ENCODE measurements around the gene ABHD16A. TPM values are rescaled to one million over a fixed set of nuclear protein-coding genes. Genes with fewer than 3 reads are reported as not detected.

ABHD16A gene
- total RNA-seq, 1 donor from 2014 or later: 21.3 TPM

DNA sequence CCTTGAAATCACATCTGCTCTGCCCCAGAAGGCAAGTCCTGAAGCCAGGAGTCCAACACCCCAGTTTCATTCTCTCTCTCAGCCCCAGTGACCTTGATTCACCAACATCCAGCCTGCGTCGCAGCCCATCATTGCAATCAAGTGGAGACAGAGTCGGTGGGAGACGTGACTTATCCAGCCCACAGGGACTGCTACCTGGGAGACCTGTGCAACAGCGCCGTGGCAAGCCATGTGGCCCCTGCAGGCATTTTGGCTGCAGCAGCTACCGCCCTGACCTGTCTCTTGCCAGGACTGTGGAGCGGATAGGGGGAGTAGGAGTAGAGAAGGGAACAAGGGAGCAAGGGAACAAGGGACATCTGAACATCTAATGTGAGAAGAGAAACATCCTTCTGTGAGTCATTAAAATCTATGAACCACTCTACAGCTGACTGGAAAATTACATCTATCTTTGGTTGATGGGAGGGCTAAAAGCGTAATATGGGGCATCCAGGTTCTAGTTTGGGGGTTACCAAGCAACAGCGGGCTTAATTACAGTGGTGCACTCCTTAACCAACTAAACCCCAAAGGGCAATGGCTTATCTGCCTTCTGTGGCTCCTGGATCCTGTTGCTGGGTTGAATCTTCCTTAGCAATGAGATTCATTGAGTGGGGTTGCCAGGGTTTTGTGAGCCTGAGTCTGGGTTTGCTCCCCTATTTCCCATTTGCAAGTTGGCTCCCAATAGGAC, 14.5 kb upstream of the ABHD16A start:
- H3F3A ChIP-seq (ENCODE audit: low read depth): peaks cover 21% of the 10 kb centered on the region
- no peak overlapping the region for H3K9ac ChIP-seq
- no peak overlapping the region for H3K4me3 ChIP-seq
- Mint-ChIP-seq H3K9me3 (no peaks in the 10 kb centered on the region), H3K36me3 (no peaks in the 10 kb centered on the region), H3K27me3 (ENCODE audit: insufficient read depth, low read depth) (peaks cover 12% of the 10 kb centered on the region), H3K4me3 (peak overlapping the region; percentile 46), H3K27ac (no peak overlapping the region), H3K4me1 (peaks cover 31% of the 10 kb centered on the region)
- no peak overlapping the region for H3K4me2 ChIP-seq
- no peaks in the 10 kb centered on the region for H3K9me3 ChIP-seq (ENCODE audit: low read depth)
- peaks cover 25% of the 10 kb centered on the region for H3K4me1 ChIP-seq
- no peaks in the 10 kb centered on the region for H4K20me1 ChIP-seq (ENCODE audit: low read depth)
- H3K36me3 ChIP-seq: no peaks in the 10 kb centered on the region
- H3K79me2 ChIP-seq (ENCODE audit: low read depth): no peaks in the 10 kb centered on the region
- TF ChIP-seq, protein P1, sequence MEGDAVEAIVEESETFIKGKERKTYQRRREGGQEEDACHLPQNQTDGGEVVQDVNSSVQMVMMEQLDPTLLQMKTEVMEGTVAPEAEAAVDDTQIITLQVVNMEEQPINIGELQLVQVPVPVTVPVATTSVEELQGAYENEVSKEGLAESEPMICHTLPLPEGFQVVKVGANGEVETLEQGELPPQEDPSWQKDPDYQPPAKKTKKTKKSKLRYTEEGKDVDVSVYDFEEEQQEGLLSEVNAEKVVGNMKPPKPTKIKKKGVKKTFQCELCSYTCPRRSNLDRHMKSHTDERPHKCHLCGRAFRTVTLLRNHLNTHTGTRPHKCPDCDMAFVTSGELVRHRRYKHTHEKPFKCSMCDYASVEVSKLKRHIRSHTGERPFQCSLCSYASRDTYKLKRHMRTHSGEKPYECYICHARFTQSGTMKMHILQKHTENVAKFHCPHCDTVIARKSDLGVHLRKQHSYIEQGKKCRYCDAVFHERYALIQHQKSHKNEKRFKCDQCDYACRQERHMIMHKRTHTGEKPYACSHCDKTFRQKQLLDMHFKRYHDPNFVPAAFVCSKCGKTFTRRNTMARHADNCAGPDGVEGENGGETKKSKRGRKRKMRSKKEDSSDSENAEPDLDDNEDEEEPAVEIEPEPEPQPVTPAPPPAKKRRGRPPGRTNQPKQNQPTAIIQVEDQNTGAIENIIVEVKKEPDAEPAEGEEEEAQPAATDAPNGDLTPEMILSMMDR (IDR thresholded peaks at IDR 0.05): peak; percentile 43
- TF ChIP-seq EZH2 (IDR thresholded peaks at IDR 0.05): no peak
- H3K27me3 ChIP-seq: no peaks in the 10 kb centered on the region
- peak overlapping the region; percentile 27 for H2AFZ ChIP-seq (replicated peaks)
- DNase-seq (ENCODE audit: low spot score): peak; percentile 63
- H3K27ac ChIP-seq: no peak overlapping the region

DNA sequence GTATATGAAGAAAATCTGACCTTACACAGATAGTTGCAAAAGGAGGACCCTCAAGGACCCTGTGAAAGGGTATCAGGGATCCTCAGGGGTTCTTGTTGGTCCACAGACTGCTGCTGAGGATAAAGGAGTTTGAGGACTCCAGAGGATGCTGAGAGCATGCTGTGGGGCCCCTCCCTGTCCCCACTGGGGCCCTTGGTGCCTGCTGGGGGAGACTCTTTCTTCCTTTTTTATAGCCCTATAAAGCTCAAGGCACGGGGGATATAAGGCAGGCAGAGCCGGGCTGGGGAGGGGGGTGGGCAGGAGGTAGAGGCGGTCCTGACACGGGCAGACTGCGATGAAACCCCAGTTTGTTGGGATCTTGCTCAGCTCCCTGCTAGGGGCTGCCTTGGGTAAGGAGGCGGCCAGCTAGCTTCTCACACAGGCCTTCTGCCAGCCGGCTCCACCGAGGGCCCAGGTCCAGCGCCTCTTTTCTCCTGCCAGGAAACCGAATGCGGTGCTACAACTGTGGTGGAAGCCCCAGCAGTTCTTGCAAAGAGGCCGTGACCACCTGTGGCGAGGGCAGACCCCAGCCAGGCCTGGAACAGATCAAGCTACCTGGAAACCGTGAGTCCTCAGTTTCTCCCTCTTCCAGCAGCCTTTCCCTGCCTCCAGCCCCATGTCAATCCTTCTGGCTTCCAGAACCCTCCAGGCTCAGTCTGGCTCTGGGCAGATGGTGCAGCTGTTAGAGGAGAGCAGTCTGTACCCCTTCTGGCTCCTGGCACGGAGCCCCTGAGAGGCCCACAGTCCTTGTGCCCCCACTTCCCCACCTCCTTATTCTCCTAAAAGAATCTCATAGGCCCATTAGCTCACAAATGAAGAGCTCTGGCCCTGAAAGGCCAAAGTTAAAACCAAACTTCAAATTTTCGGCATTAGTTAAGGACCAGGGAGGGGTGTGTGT, 12.2 kb upstream of the ABHD16A start, which contains the start of gene LY6G6D:
Gene LY6G6D (plus strand): TSS at position 327 of the 937 bp plus-strand sequence. CDS start 8 bp downstream, at position 335.
- H3K36me3 ChIP-seq: no peaks in the 10 kb centered on the region

DNA sequence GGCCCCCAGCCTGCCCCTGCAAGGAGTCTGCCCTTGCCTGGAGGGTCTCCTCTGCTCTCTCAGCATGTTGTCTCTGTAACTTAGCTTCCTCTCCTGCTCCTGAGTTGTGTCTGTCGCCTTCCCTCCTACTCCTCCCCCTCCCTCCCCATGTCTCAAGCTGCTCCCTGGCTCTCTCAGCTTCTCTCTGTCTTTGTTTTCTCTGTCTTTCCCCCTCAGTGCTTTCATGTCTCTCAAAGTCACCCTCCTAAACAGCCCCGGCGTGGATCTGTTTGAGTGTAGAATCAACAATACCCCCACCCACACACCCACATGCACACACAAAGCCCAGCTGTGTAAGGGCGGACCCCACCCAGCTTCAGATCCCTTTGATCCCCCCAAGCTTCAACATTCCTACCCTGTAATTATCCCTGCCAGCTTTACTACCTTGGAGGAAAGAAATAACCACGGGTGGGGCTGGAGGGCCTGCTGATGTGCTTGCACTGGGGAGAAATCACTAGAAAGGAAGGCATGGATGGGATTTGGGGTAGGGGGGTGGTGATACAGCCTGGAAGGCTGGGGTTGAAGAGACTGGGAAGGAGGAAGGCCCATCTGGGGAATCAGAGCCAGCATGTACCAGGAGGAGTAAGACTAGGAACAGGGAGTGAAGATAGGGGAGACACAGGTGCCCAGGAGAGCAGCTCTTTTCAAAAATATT, 11.0 kb upstream of the ABHD16A start:
- Histone ChIP-seq H3K36me3 (no peaks in the 10 kb centered on the region), H3K9ac (no peak overlapping the region), H4K20me1 (ENCODE audit: low read depth) (no peaks in the 10 kb centered on the region), H3K79me2 (ENCODE audit: low read depth) (no peaks in the 10 kb centered on the region), H3F3A (ENCODE audit: low read depth) (peaks cover 21% of the 10 kb centered on the region), H3K9me3 (ENCODE audit: low read depth) (no peaks in the 10 kb centered on the region), H3K27ac (peak overlapping the region; percentile 57), H3K4me1 (peaks cover 25% of the 10 kb centered on the region), H3K27me3 (no peaks in the 10 kb centered on the region), H3K4me3 (no peak overlapping the region), H3K4me2 (peak overlapping the region; percentile 64), H2AFZ (replicated peaks) (peak overlapping the region; percentile 75)
- TF ChIP-seq EZH2phosphoT487 (IDR thresholded peaks at IDR 0.05): no peak
- TF ChIP-seq, protein P1 (IDR thresholded peaks at IDR 0.05): no peak
- TF ChIP-seq EZH2 (IDR thresholded peaks at IDR 0.05): no peak
- Mint-ChIP-seq H3K27me3 (ENCODE audit: insufficient read depth, low read depth) (peaks cover 19% of the 10 kb centered on the region), H3K4me3 (peak overlapping the region; percentile 71), H3K27ac (peak overlapping the region; percentile 97), H3K9me3 (no peaks in the 10 kb centered on the region), H3K36me3 (no peaks in the 10 kb centered on the region), H3K4me1 (peaks cover 49% of the 10 kb centered on the region)
- peak; percentile 62 for DNase-seq (ENCODE audit: low spot score)

More for the DNA sequence above, 12.2 kb upstream of the ABHD16A start, which contains the start of gene LY6G6D:
- peaks cover 48% of the 10 kb centered on the region for H3K4me1 Mint-ChIP-seq
- no peaks in the 10 kb centered on the region for H3K36me3 Mint-ChIP-seq
- peak within 1 kb of the TSS; percentile 89 for H2AFZ ChIP-seq (replicated peaks)
- H3K27ac ChIP-seq: peak within 1 kb of the TSS; percentile 57
- H3K9me3 Mint-ChIP-seq: no peaks in the 10 kb centered on the region
- no peak within 1 kb of the TSS for H3K9ac ChIP-seq
- no peak within 1 kb of the TSS for H3K4me3 ChIP-seq
- no peaks in the 10 kb centered on the region for H3K27me3 ChIP-seq
- peaks cover 17% of the 10 kb centered on the region for H3K27me3 Mint-ChIP-seq (ENCODE audit: insufficient read depth, low read depth)
- TF ChIP-seq EZH2 (IDR thresholded peaks at IDR 0.05) (no peak), EZH2phosphoT487 (IDR thresholded peaks at IDR 0.05) (no peak)
- TF ChIP-seq, protein P1 (IDR thresholded peaks at IDR 0.05): no peak
- no peaks in the 10 kb centered on the region for H4K20me1 ChIP-seq (ENCODE audit: low read depth)
- peak within 1 kb of the TSS; percentile 64 for H3K4me2 ChIP-seq
- peaks cover 21% of the 10 kb centered on the region for H3F3A ChIP-seq (ENCODE audit: low read depth)
- no peaks in the 10 kb centered on the region for H3K9me3 ChIP-seq (ENCODE audit: low read depth)
- H3K79me2 ChIP-seq (ENCODE audit: low read depth): no peaks in the 10 kb centered on the region
- H3K4me1 ChIP-seq: peaks cover 25% of the 10 kb centered on the region
- no peak for DNase-seq (ENCODE audit: low spot score)
- peak within 1 kb of the TSS; percentile 97 for H3K27ac Mint-ChIP-seq
- peak within 1 kb of the TSS; percentile 71 for H3K4me3 Mint-ChIP-seq

All from neural progenitor cell (in vitro differentiated cells).